Caco-2 (cell line): ENCODE data around the gene CAMK2G. TPM values are rescaled to one million over a fixed set of nuclear protein-coding genes. Genes with fewer than 3 reads are reported as not detected.

Source experiments
- BruUV-seq: library from RNA; stranded (reverse); fragments of 400-500 nt; replicated peaks from 2 replicates; lab custom pipeline; 2021; lab: Mats Ljungman, UMichigan
- CTCF ChIA-PET: fragments of 300-600 bp; sonication (Branson Sonifier 250); formaldehyde crosslinking; loops from one replicate; lab custom pipeline; 2022; ENCODE audit warnings: antibody characterized with exemption; lab: Charles Lee
- POLR2A ChIA-PET: fragments of 300-600 bp; sonication (Branson Sonifier 250); formaldehyde crosslinking; loops from one replicate; lab custom pipeline; 2022; ENCODE audit warnings: antibody characterized with exemption; lab: Charles Lee
- DNase-seq, 2 experiments: peaks; one replicate each; pipeline versions ENCODE4 v3.0.0 to v3.0.0-alpha.2; 2020 to 2022
- H3K27me3 ChIP-seq: replicated peaks from 2 replicates; pipeline ENCODE4 v1.6.0; 2011; ENCODE audit warnings: low read length; ENCODE audit not compliant: control insufficient read depth, insufficient read depth
- H3K36me3 ChIP-seq: 2 replicates; pipeline ENCODE4 v1.5.1; 2011; ENCODE audit warnings: low read length; ENCODE audit not compliant: control insufficient read depth, insufficient read depth
- H3K4me1 ChIP-seq: fragments of 250-450 bp; sonication (Bioruptor Pico); 2 replicates; pipeline ENCODE4 v1.5.1; 2020; ENCODE audit warnings: mild to moderate bottlenecking
- H3K4me3 ChIP-seq: 2 replicates; pipeline ENCODE4 v1.5.1; 2011; ENCODE audit warnings: low read depth, mild to moderate bottlenecking, control low read depth, low read length
- H3K9me3 ChIP-seq: fragments of 250-450 bp; sonication (Bioruptor Pico); 2 replicates; pipeline ENCODE4 v1.5.1; 2020; ENCODE audit warnings: mild to moderate bottlenecking, moderate library complexity
- H3K27ac Mint-ChIP-seq: one replicate; pipeline ENCODE4 v1.8.0; 2022; ENCODE audit warnings: mixed read lengths; ENCODE audit not compliant: unreplicated experiment
- H3K27me3 Mint-ChIP-seq: one replicate; pipeline ENCODE4 v1.8.0; 2022; ENCODE audit warnings: mixed read lengths; ENCODE audit not compliant: insufficient read depth, unreplicated experiment
- H3K36me3 Mint-ChIP-seq: one replicate; pipeline ENCODE4 v1.8.0; 2022; ENCODE audit warnings: mild to moderate bottlenecking, mixed read lengths; ENCODE audit not compliant: insufficient read depth, unreplicated experiment
- H3K4me1 Mint-ChIP-seq: one replicate; pipeline ENCODE4 v1.8.0; 2022; ENCODE audit warnings: low read depth, mixed read lengths; ENCODE audit not compliant: unreplicated experiment
- H3K4me3 Mint-ChIP-seq: one replicate; pipeline ENCODE4 v1.8.0; 2022; ENCODE audit warnings: mild to moderate bottlenecking, moderate library complexity, mixed read lengths; ENCODE audit not compliant: unreplicated experiment
- H3K9me3 Mint-ChIP-seq: one replicate; pipeline ENCODE4 v1.8.0; 2022; ENCODE audit warnings: mixed read lengths; ENCODE audit not compliant: unreplicated experiment
- intact Hi-C: fragments of 100-400 bp; cut with micrococcal nuclease; formaldehyde crosslinking; loops from one replicate; pipeline ENCODE4 v1.10.0; 2022; ENCODE audit not compliant: unreplicated experiment
- total RNA-seq: library from RNA; stranded (reverse); gene quantifications from 2 replicates; pipeline ENCODE4 v1.2.3, GENCODE V29; 2022
- TF ChIP-seq, protein P1 (sequence below), 2 experiments: fragments of 200-600 bp in 1 of 2; IDR thresholded peaks; 1 replicate in 1 of 2; 2 replicates in 1 of 2; pipeline versions ENCODE4 v1.5.1 to v1.8.0; 2011 to 2022; ENCODE audit warnings: antibody characterized with exemption in 1 of 2, control low read depth in 1 of 2, inconsistent platforms in 1 of 2, low read depth in 1 of 2, low read length in 1 of 2, mild to moderate bottlenecking in 1 of 2, moderate library complexity in 1 of 2; ENCODE audit not compliant: insufficient read depth in 1 of 2, severe bottlenecking in 1 of 2, unreplicated experiment in 1 of 2

CAMK2G gene
- total RNA-seq, 1 experiment from 2014 or later = 78.8 TPM

GRCh38 chr10:73801253-73801590, 73.1 kb downstream of the CAMK2G start:
- no peak overlapping the region for H3K4me3 ChIP-seq
- H3K9me3 ChIP-seq = no peaks in the 10 kb centered on the region
- peaks cover 77% of the 10 kb centered on the region for H3K36me3 Mint-ChIP-seq
- TF ChIP-seq, protein P1, sequence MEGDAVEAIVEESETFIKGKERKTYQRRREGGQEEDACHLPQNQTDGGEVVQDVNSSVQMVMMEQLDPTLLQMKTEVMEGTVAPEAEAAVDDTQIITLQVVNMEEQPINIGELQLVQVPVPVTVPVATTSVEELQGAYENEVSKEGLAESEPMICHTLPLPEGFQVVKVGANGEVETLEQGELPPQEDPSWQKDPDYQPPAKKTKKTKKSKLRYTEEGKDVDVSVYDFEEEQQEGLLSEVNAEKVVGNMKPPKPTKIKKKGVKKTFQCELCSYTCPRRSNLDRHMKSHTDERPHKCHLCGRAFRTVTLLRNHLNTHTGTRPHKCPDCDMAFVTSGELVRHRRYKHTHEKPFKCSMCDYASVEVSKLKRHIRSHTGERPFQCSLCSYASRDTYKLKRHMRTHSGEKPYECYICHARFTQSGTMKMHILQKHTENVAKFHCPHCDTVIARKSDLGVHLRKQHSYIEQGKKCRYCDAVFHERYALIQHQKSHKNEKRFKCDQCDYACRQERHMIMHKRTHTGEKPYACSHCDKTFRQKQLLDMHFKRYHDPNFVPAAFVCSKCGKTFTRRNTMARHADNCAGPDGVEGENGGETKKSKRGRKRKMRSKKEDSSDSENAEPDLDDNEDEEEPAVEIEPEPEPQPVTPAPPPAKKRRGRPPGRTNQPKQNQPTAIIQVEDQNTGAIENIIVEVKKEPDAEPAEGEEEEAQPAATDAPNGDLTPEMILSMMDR (IDR thresholded peaks at IDR 0.05; ENCODE audit: insufficient read depth in 1 of 2, low read depth in 1 of 2, low read length in 1 of 2, severe bottlenecking in 1 of 2, unreplicated experiment in 1 of 2) = no peak
- POLR2A ChIA-PET = no interaction called here
- CTCF ChIA-PET = interaction anchor here (0.6 to 1.3 kb wide), 2 partner anchors 9 to 13 kb away, joined by 4 read pairs; no protein-coding TSS in a partner anchor
- DNase-seq = no peak
- H3K27ac Mint-ChIP-seq = no peak overlapping the region
- H3K27me3 Mint-ChIP-seq = no peaks in the 10 kb centered on the region
- H3K9me3 Mint-ChIP-seq = no peaks in the 10 kb centered on the region
- peaks cover 2% of the 10 kb centered on the region for H3K36me3 ChIP-seq
- intact Hi-C loops = no loop called here
- H3K4me1 ChIP-seq = no peaks in the 10 kb centered on the region
- no peaks in the 10 kb centered on the region for H3K4me1 Mint-ChIP-seq
- no peak overlapping the region for H3K4me3 Mint-ChIP-seq
- BruUV-seq = TSS peak; percentile 25
- no peaks in the 10 kb centered on the region for H3K27me3 ChIP-seq

DNA sequence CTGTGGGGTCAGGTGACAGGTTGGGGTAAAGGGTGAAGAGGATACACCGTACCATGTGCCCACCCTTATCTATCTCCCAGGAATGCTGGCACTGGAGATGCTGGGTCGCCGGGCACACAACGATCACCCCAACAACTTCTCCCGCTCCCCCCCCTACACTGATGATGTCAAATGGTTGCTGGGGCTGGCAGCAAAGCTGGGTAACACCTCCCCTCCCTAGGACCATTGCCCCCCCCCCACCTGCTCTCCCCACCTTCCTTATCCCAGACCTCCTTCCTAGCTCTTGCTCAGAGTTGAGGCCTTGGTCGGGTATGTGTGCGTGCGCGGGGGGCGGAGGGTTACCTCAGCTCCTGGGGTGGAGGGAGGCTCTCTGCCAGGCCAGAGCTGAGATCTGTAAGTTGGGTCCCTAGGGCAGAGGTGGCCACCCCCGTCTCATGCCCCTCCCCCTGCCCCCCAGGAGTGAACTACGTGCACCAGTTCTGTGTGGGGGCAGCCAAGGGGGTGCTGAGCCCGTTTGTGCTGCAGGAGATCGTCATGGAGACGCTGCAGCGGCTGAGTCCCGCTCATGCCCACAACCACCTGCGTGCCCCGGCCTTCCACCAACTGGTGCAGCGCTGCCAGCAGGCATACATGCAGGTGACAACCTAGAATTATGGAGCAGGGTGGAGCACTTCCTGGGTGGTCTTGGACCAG, 73.6 kb downstream of the CAMK2G start:
- Mint-ChIP-seq H3K4me3 (no peak overlapping the region), H3K9me3 (no peaks in the 10 kb centered on the region), H3K27ac (no peak overlapping the region), H3K27me3 (no peaks in the 10 kb centered on the region), H3K4me1 (no peaks in the 10 kb centered on the region), H3K36me3 (peaks cover 77% of the 10 kb centered on the region)
- Histone ChIP-seq H3K9me3 (no peaks in the 10 kb centered on the region), H3K36me3 (peaks cover 2% of the 10 kb centered on the region), H3K27me3 (no peaks in the 10 kb centered on the region), H3K4me1 (no peaks in the 10 kb centered on the region), H3K4me3 (no peak overlapping the region)
- ChIA-PET POLR2A (no interaction called here), CTCF (interaction anchor here (0.6 to 1.3 kb wide), 2 partner anchors 9 to 14 kb away, joined by 4 read pairs; no protein-coding TSS in a partner anchor)
- no TSS peak for BruUV-seq
- intact Hi-C loops = no loop called here
- no peak for DNase-seq
- TF ChIP-seq, protein P1 (IDR thresholded peaks at IDR 0.05; ENCODE audit: insufficient read depth in 1 of 2, low read depth in 1 of 2, low read length in 1 of 2, severe bottlenecking in 1 of 2, unreplicated experiment in 1 of 2) = no peak

GRCh38 chr10:73799899-73800559, 74.3 kb downstream of the CAMK2G start:
- BruUV-seq = no TSS peak

More at GRCh38 chr10:73799899-73800559, 74.3 kb downstream of the CAMK2G start:
- H3K4me1 ChIP-seq = no peaks in the 10 kb centered on the region
- POLR2A ChIA-PET = no interaction called here
- CTCF ChIA-PET = interaction anchor here (1.3 kb wide), 1 partner anchor 15 kb away, joined by 4 read pairs; no protein-coding TSS in a partner anchor
- Mint-ChIP-seq H3K27me3 (no peaks in the 10 kb centered on the region), H3K36me3 (peaks cover 79% of the 10 kb centered on the region), H3K9me3 (no peaks in the 10 kb centered on the region), H3K4me1 (no peaks in the 10 kb centered on the region), H3K27ac (no peak overlapping the region), H3K4me3 (no peak overlapping the region)
- H3K9me3 ChIP-seq = no peaks in the 10 kb centered on the region
- TF ChIP-seq, protein P1 (IDR thresholded peaks at IDR 0.05; ENCODE audit: insufficient read depth in 1 of 2, low read depth in 1 of 2, low read length in 1 of 2, severe bottlenecking in 1 of 2, unreplicated experiment in 1 of 2) = no peak
- H3K36me3 ChIP-seq = peaks cover 2% of the 10 kb centered on the region
- DNase-seq = no peak
- intact Hi-C loops = no loop called here
- no peak overlapping the region for H3K4me3 ChIP-seq
- H3K27me3 ChIP-seq = no peaks in the 10 kb centered on the region
